Pancreas (tissue), 10 donors: Measurements from ENCODE around the gene ADCY4. TPM values are rescaled to one million over a fixed set of nuclear protein-coding genes. Genes with fewer than 3 reads are reported as not detected.

Experiments
- ATAC-seq, 4 donors: fragments of 200-7000 bp; cut with Tn5 transposase; one replicate each; pipeline versions ENCODE4 v1.8.0 to v1.9.1; 2020; ENCODE audit warnings: mild to moderate bottlenecking in 4 of 4, moderate library complexity in 4 of 4
- DNase-seq, 6 donors: peaks; one replicate each; pipeline ENCODE4 v3.0.0-alpha.2; 2020
- FAIRE-seq: peaks from 2 replicates; lab custom pipeline; 2012; peaks lifted over from hg19 to GRCh38; lab: Jason Lieb, UNC
- H3K27ac ChIP-seq, 4 donors: fragments of 200-600 bp; sonication (generic); 1 replicate in 3 of 4; 2 replicates in 1 of 4; pipeline versions ENCODE4 v1.5.0 to v1.8.0; 2020
- H3K27me3 ChIP-seq, 4 donors: fragments of 200-600 bp; one replicate each; pipeline ENCODE4 v1.8.0; 2021
- H3K36me3 ChIP-seq, 3 donors: fragments of 200-600 bp; sonication (generic) in 1 of 3; one replicate each; pipeline versions ENCODE4 v1.5.0 to v1.8.0; 2020 to 2021
- H3K4me1 ChIP-seq, 3 donors: fragments of 200-600 bp; one replicate each; pipeline ENCODE4 v1.8.0; 2021
- H3K4me3 ChIP-seq, 4 donors: fragments of 200-600 bp; sonication (generic) in 2 of 4; one replicate each; pipeline versions ENCODE4 v1.5.0 to v1.8.0; 2020 to 2021
- H3K9me3 ChIP-seq, 4 donors: fragments of 200-600 bp; one replicate each; pipeline ENCODE4 v1.8.0; 2021
- CTCF ChIP-seq, 4 donors: fragments of 200-600 bp; sonication (generic) in 3 of 4; IDR thresholded peaks; one replicate each; pipeline versions ENCODE4 v1.5.0 to v1.8.0; 2021; ENCODE audit warnings: antibody characterized with exemption in 4 of 4
- WGBS, 2 donors: extraction: QIAGEN DNeasy Blood & Tissue Kit; methylation state at CpG; one replicate each; pipeline ENCODE4 v1.1.7; 2013; 5-methylcytosine and 5-hydroxymethylcytosine counted together
- intact Hi-C, 3 donors: fragments of 100-400 bp; cut with DNase I; formaldehyde crosslinking; loops; one replicate each; pipeline versions ENCODE4 v1.11.1 to v1.14.2; 2022
- polyA plus RNA-seq, 2 donors: library from polyadenylated mRNA; stranded (reverse); fragments of 200-250 nt; gene quantifications; one replicate each; pipeline ENCODE4 v1.2.3, GENCODE V29; 2013
- total RNA-seq, 6 donors: library from RNA; stranded (reverse); fragmentation: NEBNext Ultra II Directional in 4 of 6; extraction: Animal tissue kit (Norgen Biotek cat#: 25700) in 4 of 6; gene quantifications; one replicate each; pipeline versions ENCODE4 v1.2.1 to v1.2.4, GENCODE V29; 2021 to 2023
- donor health status: healthy with polysubstance abuse.
- donor health status: DM: no; HTN: no; CAD: no; lungs with moderate emphysema.
- donor health status: DM: no; HTN: no; CAD: no.
- donor health status: control.
- donor health status: control.
- donor health status: Bipolar disorder and iron deficiency.
- donor health status: DM: yes; HTN: yes; CAD: no.
- donor health status: DM: no; HTN: no; CAD: no.
- donor health status: DM: no; HTN: no; CAD: no.
- donor health status: DM: yes; HTN: yes; CAD: no.

Gene ADCY4
- total and polyA plus RNA-seq, 8 donors, result 3.2 to 59.3 (median 5.3) TPM

- DNase-seq (peak in 1 of 6 donors; percentile 39), ATAC-seq (no peak), FAIRE-seq (no peak)
- no peak overlapping the region for H3K27ac ChIP-seq
- no peaks in the 10 kb centered on the region for H3K36me3 ChIP-seq
- 83% methylated on average over 10 of the region's 10 CpGs for WGBS, 2 donors
- H3K9me3 ChIP-seq, result no peaks in the 10 kb centered on the region
- no peaks in the 10 kb centered on the region for H3K27me3 ChIP-seq
- H3K4me3 ChIP-seq, result no peak overlapping the region
- no peak for TF ChIP-seq CTCF (IDR thresholded peaks at IDR 0.05)
- intact Hi-C loops, result no loop called here
- no peaks in the 10 kb centered on the region for H3K4me1 ChIP-seq
These were observed 12.2 kb downstream of the ADCY4 start for GRCh38 chr14:24322672-24323071.

- Histone ChIP-seq H3K4me3 (no peak overlapping the region), H3K27ac (no peak overlapping the region), H3K9me3 (no peaks in the 10 kb centered on the region), H3K4me1 (no peaks in the 10 kb centered on the region), H3K36me3 (no peaks in the 10 kb centered on the region), H3K27me3 (no peaks in the 10 kb centered on the region)
- ATAC-seq (no peak), DNase-seq (no peak), FAIRE-seq (no peak)
- intact Hi-C loops, result no loop called here
- 79 to 80% methylated on average over 13 to 14 of the region's 14 CpGs for WGBS, 2 donors
- no peak for TF ChIP-seq CTCF (IDR thresholded peaks at IDR 0.05)
These were observed 13.5 kb downstream of the ADCY4 start for GRCh38 chr14:24321212-24321975.

GRCh38 chr14:24317141-24317928, 17.5 kb downstream of the ADCY4 start:
- no peak for TF ChIP-seq CTCF (IDR thresholded peaks at IDR 0.05)
- no peak overlapping the region for H3K27ac ChIP-seq
- ATAC-seq, result no peak
- DNase-seq, result no peak
- H3K36me3 ChIP-seq, result no peaks in the 10 kb centered on the region
- no peaks in the 10 kb centered on the region for H3K4me1 ChIP-seq
- no peak for FAIRE-seq
- H3K9me3 ChIP-seq, result no peaks in the 10 kb centered on the region
- H3K4me3 ChIP-seq, result no peak overlapping the region
- 78 to 92% methylated on average over 3 of the region's 3 CpGs for WGBS, 2 donors
- intact Hi-C loops, result no loop called here
- no peaks in the 10 kb centered on the region for H3K27me3 ChIP-seq

- Histone ChIP-seq H3K27me3 (no peaks in the 10 kb centered on the region), H3K4me3 (no peak overlapping the region), H3K27ac (no peak overlapping the region), H3K9me3 (no peaks in the 10 kb centered on the region), H3K36me3 (no peaks in the 10 kb centered on the region), H3K4me1 (peaks cover 0 to 4% (median 0%) of the 10 kb centered on the region in 3 donors)
- DNase-seq, result no peak
- ATAC-seq, result no peak
- intact Hi-C loops, result no loop called here
- no peak for FAIRE-seq
- WGBS, 2 donors, result 62 to 65% methylated on average over 16 to 18 of the region's 18 CpGs
- no peak for TF ChIP-seq CTCF (IDR thresholded peaks at IDR 0.05)
These were observed 18.3 kb downstream of the ADCY4 start for GRCh38 chr14:24316597-24316950.
